GM18867 (cell line): Measurements from ENCODE around the gene LDAF1.
"Not testable (repeated sequence)": the region's sequence is repeated elsewhere in the genome, so short reads cannot be mapped to it uniquely, and the experiment has no call there.

Experiments
- ATAC-seq: cut with Tn5 transposase; IDR thresholded peaks from one replicate; pipeline ENCODE4 v1.9.1; 2021; ENCODE audit warnings: mild to moderate bottlenecking, moderate library complexity; ENCODE audit not compliant: unreplicated experiment

The LDAF1 gene

DNA sequence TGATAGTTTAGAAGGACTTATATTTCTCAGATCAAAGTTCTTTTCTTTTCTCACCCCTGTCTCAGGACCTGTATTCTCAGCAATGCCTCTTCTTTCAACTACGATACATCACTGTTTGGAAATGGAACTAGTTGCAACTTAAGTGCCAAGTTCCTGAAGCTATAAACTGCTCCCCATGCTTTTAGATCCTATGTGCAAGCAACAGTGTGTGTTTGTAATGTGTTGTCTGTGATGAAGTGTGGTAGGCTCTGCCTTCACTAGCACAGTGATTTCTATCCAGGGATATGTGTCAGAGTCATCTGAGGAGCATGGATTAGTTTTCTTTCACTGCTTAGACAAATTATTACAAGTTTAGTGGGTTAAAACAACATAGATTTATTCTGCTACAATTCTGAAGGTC is 34.5 kb downstream of the LDAF1 start:
- no peak for ATAC-seq

- ATAC-seq = no peak
Observed at GRCh38 chr16:21194771-21195301, 36.4 kb downstream of the LDAF1 start.

- not testable (repeated sequence) for ATAC-seq
Observed at GRCh38 chr16:21195330-21195729, 36.9 kb downstream of the LDAF1 start.

- no peak for ATAC-seq
Observed at GRCh38 chr16:21197112-21197511, 38.6 kb downstream of the LDAF1 start.

DNA sequence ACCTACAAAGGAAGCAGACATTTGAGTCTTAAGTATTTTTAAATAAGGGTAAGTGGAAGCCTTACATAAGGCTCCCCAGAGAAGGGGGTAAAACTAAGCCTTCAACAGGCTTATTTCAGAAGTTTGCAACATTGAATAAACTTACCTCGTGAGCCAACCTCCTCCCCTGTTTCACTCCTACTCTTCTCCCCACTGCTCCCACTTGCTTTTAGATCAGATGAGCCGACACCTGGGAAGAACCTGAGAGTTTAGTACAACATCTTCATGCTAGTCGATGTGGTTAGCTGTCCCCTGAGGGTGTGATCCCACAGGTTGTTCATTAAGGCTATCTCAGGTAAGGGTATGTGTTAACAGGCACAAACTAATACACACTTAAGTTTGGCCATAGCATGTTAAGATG is 39.1 kb downstream of the LDAF1 start:
- ATAC-seq = no peak

DNA sequence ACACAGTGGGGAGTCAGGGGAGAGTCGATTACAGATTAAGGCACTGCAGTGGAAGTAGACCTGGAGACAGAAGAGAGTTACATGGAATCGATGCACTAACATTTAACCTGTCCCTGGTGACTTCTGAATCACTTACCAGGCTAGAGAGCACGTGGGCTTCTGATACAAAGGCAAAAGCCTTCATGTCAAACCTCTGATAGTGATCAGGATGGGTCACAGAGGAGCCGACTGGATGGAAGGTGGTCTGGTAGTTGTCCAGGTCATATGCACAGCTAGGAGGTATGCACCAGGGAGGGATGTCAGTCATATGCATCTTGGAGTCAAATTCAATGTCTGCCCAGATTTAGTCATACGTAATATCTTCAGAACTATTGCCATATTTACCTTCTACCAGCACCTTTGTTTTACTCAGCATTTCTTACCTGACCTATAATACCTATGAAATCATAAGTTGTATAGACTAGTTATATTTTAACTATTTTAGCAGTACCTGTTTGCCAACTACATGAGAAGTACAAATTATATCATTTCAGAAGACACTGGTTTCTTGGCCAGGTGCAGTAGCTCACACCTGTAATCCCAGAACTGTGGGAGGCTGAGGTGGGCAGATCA is 41.2 kb downstream of the LDAF1 start:
- no peak for ATAC-seq

DNA sequence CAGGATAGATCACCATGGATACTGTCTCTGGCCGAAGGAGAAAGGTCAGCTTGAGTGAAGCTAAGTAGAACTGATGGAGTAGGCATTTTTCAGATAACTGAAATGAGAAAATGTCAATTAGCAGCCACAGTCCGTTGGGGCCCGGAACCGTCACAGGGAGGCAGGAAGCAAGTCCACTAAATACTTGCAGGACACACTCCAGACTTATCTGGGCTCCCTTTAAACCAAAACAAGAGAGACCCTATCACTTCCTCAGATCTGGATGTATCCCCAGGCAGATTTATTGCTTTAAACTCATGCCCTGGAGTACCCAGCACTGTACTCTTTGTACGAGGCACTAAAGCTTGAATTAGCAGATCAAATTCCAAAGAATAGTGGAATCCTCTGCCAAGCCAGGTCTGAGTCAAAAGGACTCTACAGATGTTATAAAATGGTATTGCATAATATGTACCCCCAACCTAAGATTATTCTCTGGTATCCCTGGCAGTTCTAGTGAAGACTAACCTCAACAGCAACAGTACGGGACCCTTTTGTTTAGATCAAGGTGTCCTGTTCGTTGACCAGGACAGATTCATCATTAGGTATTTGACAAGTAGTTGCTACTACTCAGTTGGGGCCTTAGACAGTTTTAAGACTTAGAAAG is 44.8 kb downstream of the LDAF1 start:
- ATAC-seq = no peak

GRCh38 chr16:21205303-21205702 is 46.8 kb downstream of the LDAF1 start:
- ATAC-seq = no peak

DNA sequence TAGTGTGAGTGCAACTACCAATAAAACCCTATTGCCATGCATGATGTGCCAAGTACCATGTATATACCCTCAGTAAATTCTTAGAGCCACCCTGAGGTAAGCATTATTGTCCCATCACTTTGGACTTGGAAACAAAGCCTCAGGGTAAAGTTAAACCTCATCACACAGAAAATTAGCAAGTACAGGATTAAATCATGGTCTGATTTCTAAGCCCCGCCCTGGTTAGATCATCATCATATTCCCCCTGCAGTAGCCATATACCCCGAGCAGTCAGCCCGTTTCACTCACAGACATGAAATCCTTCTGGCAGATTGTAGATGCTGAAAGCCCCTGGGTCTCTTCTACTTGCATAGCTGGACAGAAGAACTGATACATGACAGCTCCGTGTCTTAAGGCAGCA is 48.1 kb downstream of the LDAF1 start:
- no peak for ATAC-seq

DNA sequence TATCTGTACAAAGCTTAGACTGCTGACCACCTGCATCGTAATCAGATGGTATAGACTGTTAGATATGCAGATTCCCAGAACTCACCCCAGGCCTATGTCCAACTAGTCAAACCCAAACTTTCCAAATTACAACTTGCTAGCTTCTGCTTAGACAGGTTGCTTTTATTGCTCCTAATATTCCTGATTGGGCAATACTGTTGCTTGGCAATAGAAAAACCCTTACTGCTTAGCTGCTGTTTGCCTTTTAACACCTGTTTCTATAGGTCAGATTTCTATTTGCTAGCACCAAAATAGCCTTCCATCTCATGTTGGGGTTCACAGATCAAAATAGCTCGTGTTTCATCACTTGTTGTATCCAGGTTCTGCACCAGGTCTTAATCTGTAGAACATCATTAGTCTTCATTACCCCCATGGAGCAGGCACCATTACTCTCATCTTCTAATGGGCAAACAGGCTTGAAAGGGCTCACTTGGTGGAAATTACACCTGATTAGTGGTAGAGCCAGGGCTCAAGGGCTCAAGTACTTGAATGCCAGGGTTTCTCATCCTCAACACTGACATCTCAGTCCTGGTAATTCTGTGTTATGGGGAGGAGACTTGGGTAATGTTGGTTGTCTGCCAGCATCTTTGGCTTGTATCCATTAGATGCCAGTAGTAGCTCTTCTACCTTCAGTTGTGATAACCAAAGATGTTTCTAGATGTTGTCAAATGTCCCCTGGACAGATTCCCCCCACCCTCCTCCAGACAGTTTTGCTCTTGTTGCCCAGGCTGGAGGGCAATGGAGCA is 50.2 kb downstream of the LDAF1 start:
- no peak for ATAC-seq

GRCh38 chr16:21211486-21211885 is 53.0 kb downstream of the LDAF1 start, which contains the start of gene ZP2:
Gene ZP2, minus strand, starts transcription at chr16:21211574. Its CDS starts 27 bp downstream, at chr16:21211547.
- no peak for ATAC-seq

DNA sequence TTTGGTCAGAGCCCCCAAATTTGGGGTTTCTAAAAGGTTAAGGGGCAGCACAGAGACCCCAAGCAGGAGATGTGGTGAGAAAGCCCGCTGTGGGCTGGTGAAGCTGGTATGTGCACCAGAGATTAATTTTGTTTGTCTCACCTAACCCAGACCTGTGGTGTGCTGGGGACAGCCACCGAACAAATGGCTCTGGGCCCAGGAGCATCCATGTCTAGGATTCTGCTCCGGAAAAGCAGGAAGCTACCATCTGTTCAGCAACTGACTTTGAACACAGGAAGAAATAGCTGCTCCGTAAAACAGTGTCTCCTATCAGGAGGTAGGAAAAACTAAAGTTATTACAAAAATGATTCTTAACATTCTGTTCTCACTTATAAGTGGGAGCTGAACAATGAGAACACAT is 55.6 kb downstream of the LDAF1 start:
- no peak for ATAC-seq

GRCh38 chr16:21217121-21217520 is 58.6 kb downstream of the LDAF1 start:
- no peak for ATAC-seq

DNA sequence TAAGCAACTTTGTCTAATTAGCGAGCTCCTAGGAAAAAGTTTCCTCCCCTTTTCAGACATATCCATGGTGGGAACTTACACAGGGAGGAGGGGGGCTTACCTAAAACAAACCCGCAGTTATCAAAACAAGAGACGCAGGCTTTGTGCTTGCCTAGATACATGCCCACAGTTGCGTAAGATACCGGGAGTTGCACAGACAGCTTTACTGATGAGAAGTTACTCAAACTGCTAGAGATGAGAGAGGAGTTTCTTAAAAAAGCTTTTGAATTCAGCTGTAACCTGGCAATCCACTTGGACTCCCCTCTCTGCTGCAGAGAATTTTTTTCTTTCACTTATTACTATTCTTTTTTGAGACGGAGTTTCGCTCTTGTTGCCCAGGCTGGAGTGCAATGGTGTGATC is 59.7 kb downstream of the LDAF1 start:
- ATAC-seq = no peak

DNA sequence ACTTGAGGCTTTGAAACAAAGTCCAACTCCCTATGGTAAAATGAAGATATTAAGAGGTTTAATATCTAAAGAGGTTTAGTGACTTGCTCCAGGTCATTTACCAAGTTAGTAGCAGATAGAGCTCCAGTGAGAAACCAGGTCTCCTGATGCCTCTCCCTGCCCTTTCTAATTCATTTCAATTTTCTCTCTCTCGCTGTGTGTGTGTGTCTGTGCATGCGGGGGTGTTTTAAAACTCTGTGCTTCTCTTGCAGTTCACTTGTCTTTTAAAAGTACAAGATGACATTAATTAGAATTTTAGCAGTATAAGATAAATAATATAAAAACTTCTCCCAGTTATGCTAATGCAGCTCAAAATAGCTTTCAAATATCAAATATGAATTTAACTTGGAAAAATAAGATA is 61.1 kb downstream of the LDAF1 start:
- no peak for ATAC-seq

DNA sequence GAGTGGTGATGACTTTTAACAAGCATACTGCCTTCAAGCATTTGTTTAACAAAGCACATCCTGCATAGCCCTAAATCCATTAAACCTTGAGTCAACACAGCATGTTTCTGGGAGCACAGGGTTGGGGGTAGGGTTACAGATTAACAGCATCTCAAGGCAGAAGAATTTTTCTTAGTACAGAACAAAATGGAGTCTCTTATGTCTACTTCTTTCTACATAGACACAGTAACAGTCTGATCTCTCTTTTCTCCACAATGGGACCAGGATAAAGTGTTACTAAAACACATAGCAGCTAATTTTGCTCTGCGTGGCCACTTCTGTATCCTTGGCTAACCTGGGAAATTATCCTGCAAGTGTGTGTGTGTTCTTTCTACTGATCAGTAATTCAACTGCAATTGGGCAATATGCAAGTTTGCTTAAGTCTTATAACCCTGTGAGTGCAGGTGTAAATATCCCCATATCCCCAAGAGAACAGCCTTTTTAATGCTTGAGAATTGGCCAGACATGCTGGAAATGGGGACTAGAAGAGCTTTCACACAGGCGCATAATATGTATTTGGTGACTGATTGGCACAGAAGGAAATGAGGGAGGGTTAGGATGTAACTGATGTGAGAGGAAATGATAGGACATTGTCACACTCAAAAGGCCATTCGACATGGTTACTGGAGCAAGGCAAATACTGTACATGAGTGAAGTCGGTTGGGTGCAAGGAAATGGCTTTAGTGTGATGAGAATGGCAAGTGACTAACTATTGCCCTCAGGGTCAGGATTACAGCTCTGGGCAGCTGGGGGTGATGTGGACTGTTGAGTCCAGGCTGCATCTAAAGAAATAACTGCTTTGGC is 64.2 kb downstream of the LDAF1 start:
- ATAC-seq = no peak

DNA sequence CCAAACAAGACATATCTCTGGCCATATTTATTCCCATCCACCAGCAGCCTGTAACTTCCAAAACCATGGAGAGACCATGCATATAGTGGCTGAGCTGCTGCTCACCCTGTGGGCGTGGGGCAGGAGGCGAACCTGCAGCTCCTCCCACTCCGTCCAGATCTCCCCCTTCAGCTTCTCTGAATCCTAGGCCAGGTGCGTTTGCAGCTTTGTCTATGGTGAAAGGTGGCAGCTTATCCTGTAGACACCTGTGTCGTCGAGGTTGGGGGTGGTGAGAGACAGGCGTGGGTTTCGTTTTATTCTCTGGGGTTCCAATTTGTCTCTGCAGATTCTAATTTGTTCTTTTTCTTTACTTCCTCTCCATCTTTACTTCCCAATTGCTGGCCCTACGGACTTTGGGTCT is 65.3 kb downstream of the LDAF1 start:
- ATAC-seq = no peak

- ATAC-seq = no peak
Observed at GRCh38 chr16:21224800-21225199, 66.3 kb downstream of the LDAF1 start.

DNA sequence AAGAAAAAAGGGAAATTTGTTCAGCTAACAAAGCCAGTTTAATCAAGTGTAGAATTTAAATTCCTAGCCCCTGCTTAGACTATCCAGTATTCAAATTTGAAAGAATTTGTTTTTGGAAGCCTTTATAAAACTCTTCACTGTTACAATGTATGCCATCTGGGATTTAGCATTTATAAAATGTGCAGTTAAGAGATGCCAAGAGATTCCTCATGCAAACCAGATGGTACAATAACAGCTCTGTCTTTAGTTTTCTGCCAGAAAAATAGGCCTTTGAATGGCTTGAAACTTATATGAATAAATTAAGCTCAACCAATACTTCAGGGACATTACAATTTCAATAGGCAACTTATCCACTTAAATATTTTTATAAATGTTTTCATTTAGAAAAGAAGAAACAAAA is 68.3 kb downstream of the LDAF1 start:
- ATAC-seq = no peak

DNA sequence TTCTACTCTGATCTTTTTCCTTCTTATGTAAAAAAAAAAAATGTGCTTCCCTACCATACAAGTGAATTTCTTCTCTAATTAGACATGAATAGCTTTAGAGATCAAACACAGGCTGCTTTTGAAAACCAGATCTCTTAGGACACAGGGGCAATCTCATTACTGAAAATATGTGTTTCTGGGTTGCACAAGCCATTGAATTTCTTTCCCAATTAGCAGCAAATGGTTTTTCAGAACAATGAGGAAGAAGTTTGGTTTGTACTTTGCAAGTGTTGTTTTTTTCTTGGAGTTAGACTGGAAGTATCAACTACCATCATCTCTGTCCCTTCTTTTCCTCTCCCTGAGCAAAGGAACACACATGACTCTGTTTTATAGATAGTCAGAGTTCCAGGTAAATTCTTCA is 69.4 kb downstream of the LDAF1 start:
- no peak for ATAC-seq

GRCh38 chr16:21228361-21228872 is 69.9 kb downstream of the LDAF1 start:
- no peak for ATAC-seq
